Liver (tissue), 3 donors: ENCODE data around the gene TRMT13.

Experiments
- SP1 ChIP-seq: IDR thresholded peaks from 2 replicates; pipeline ENCODE4 v1.6.1; 2018; ENCODE audit warnings: antibody characterized with exemption, mild to moderate bottlenecking
- TF ChIP-seq, protein P1 (sequence below): IDR thresholded peaks from 2 replicates; pipeline ENCODE4 v1.6.1; 2016; ENCODE audit warnings: antibody characterized with exemption, mild to moderate bottlenecking
- TF ChIP-seq, protein P2 (sequence below): fragments of 150-350 bp; IDR thresholded peaks from 2 replicates; pipeline ENCODE4 v1.5.1; 2017; ENCODE audit warnings: improper control_type of control experiment, low read depth, low read length; ENCODE audit not compliant: missing input control
- TF ChIP-seq, protein P3 (sequence below): IDR thresholded peaks from 2 replicates; pipeline ENCODE4 v1.6.1; 2016; ENCODE audit warnings: antibody characterized with exemption
- donor health status: healthy.
- donor health status: healthy.

DNA sequence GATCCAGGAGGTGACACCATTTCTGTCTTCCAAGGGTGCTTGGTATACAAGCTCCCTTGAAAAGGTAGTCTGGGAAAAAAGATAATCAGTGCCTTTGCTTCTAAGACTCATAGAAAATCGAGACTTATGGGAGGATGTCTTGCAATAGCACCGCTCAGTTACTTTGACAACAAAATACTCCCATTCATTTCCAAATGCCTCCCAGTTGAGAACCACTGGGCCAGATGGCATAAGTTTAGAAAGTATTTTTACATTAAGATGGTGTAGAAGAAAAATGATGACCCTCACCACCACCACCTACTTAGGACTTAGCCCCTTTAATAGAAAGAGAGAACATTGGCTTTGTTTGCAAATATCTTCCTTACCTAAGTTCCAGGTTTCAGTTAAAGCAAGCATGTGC lies 4.6 kb downstream of the TRMT13 start:
- TF ChIP-seq, protein P1, sequence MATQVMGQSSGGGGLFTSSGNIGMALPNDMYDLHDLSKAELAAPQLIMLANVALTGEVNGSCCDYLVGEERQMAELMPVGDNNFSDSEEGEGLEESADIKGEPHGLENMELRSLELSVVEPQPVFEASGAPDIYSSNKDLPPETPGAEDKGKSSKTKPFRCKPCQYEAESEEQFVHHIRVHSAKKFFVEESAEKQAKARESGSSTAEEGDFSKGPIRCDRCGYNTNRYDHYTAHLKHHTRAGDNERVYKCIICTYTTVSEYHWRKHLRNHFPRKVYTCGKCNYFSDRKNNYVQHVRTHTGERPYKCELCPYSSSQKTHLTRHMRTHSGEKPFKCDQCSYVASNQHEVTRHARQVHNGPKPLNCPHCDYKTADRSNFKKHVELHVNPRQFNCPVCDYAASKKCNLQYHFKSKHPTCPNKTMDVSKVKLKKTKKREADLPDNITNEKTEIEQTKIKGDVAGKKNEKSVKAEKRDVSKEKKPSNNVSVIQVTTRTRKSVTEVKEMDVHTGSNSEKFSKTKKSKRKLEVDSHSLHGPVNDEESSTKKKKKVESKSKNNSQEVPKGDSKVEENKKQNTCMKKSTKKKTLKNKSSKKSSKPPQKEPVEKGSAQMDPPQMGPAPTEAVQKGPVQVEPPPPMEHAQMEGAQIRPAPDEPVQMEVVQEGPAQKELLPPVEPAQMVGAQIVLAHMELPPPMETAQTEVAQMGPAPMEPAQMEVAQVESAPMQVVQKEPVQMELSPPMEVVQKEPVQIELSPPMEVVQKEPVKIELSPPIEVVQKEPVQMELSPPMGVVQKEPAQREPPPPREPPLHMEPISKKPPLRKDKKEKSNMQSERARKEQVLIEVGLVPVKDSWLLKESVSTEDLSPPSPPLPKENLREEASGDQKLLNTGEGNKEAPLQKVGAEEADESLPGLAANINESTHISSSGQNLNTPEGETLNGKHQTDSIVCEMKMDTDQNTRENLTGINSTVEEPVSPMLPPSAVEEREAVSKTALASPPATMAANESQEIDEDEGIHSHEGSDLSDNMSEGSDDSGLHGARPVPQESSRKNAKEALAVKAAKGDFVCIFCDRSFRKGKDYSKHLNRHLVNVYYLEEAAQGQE: no peak
- TF ChIP-seq, protein P2, sequence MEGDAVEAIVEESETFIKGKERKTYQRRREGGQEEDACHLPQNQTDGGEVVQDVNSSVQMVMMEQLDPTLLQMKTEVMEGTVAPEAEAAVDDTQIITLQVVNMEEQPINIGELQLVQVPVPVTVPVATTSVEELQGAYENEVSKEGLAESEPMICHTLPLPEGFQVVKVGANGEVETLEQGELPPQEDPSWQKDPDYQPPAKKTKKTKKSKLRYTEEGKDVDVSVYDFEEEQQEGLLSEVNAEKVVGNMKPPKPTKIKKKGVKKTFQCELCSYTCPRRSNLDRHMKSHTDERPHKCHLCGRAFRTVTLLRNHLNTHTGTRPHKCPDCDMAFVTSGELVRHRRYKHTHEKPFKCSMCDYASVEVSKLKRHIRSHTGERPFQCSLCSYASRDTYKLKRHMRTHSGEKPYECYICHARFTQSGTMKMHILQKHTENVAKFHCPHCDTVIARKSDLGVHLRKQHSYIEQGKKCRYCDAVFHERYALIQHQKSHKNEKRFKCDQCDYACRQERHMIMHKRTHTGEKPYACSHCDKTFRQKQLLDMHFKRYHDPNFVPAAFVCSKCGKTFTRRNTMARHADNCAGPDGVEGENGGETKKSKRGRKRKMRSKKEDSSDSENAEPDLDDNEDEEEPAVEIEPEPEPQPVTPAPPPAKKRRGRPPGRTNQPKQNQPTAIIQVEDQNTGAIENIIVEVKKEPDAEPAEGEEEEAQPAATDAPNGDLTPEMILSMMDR: no peak
- no peak for TF ChIP-seq SP1
- TF ChIP-seq, protein P3, sequence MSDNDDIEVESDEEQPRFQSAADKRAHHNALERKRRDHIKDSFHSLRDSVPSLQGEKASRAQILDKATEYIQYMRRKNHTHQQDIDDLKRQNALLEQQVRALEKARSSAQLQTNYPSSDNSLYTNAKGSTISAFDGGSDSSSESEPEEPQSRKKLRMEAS: no peak
